ENCODE results near the gene MYH8. TPM values are rescaled to one million over a fixed set of nuclear protein-coding genes. Genes with fewer than 3 reads are reported as not detected.

MYH8 gene
- total and polyA plus RNA-seq, 4 donors: 0.03 TPM; not detected in 3

GRCh38 chr17:10429421-10430045, 7.8 kb upstream of the MYH8 start:
- TF ChIP-seq CTCF (IDR thresholded peaks at IDR 0.05; ENCODE audit: control extremely low read depth, extremely low read depth): no peak
- DNase-seq: no peak

GRCh38 chr17:10428781-10429180, 7.0 kb upstream of the MYH8 start:
- TF ChIP-seq CTCF (IDR thresholded peaks at IDR 0.05; ENCODE audit: control extremely low read depth, extremely low read depth): no peak
- ATAC-seq (ENCODE audit: insufficient read depth, low FRiP score) (no peak), DNase-seq (no peak)
- H3K4me1 ChIP-seq (ENCODE audit: control insufficient read depth in 5 of 5, insufficient read depth in 5 of 5, low read length in 5 of 5): no peaks in the 10 kb centered on the region
- no peak overlapping the region for H3K4me3 ChIP-seq
- H3K27ac ChIP-seq (ENCODE audit: low read depth in 1 of 2, low read length in 1 of 2): no peak overlapping the region
- no peak overlapping the region for H3K9ac ChIP-seq (ENCODE audit: insufficient read depth in 1 of 2, low read length in 2 of 2)
- H3K36me3 ChIP-seq (ENCODE audit: control insufficient read depth in 4 of 4, insufficient read depth in 4 of 4, low read length in 4 of 4): no peaks in the 10 kb centered on the region
- 82 to 93% methylated on average over 2 of the region's 2 CpGs for WGBS, 2 donors
- no peaks in the 10 kb centered on the region for H3K27me3 ChIP-seq (ENCODE audit: control insufficient read depth in 3 of 3, insufficient read depth in 3 of 3, low read length in 2 of 3)
- no peaks in the 10 kb centered on the region for H3K9me3 ChIP-seq (ENCODE audit: control insufficient read depth in 4 of 4, insufficient read depth in 3 of 4, low read length in 3 of 4)

More at GRCh38 chr17:10429421-10430045, 7.8 kb upstream of the MYH8 start:
- Histone ChIP-seq H3K27me3 (ENCODE audit: control insufficient read depth in 3 of 3, insufficient read depth in 3 of 3, low read length in 2 of 3) (no peaks in the 10 kb centered on the region), H3K4me3 (no peak overlapping the region), H3K36me3 (ENCODE audit: control insufficient read depth in 4 of 4, insufficient read depth in 4 of 4, low read length in 4 of 4) (no peaks in the 10 kb centered on the region), H3K27ac (ENCODE audit: low read depth in 1 of 2, low read length in 1 of 2) (no peak overlapping the region), H3K9me3 (ENCODE audit: control insufficient read depth in 4 of 4, insufficient read depth in 3 of 4, low read length in 3 of 4) (no peaks in the 10 kb centered on the region), H3K9ac (ENCODE audit: insufficient read depth in 1 of 2, low read length in 2 of 2) (no peak overlapping the region), H3K4me1 (ENCODE audit: control insufficient read depth in 5 of 5, insufficient read depth in 5 of 5, low read length in 5 of 5) (no peaks in the 10 kb centered on the region)
- no peak for ATAC-seq (ENCODE audit: insufficient read depth, low FRiP score)
- 80 to 81% methylated on average over 2 of the region's 2 CpGs for WGBS, 2 donors

GRCh38 chr17:10421211-10421610, 539 bp downstream of the MYH8 start:
- TF ChIP-seq CTCF (IDR thresholded peaks at IDR 0.05; ENCODE audit: control extremely low read depth, extremely low read depth): no peak
- no peak for DNase-seq
- Histone ChIP-seq H3K36me3 (ENCODE audit: control insufficient read depth in 4 of 4, insufficient read depth in 4 of 4, low read length in 4 of 4) (no peaks in the 10 kb centered on the region), H3K9me3 (ENCODE audit: control insufficient read depth in 4 of 4, insufficient read depth in 3 of 4, low read length in 3 of 4) (no peaks in the 10 kb centered on the region), H3K27ac (ENCODE audit: low read depth in 1 of 2, low read length in 1 of 2) (no peak overlapping the region), H3K9ac (ENCODE audit: insufficient read depth in 1 of 2, low read length in 2 of 2) (no peak overlapping the region), H3K27me3 (ENCODE audit: control insufficient read depth in 3 of 3, insufficient read depth in 3 of 3, low read length in 2 of 3) (no peaks in the 10 kb centered on the region), H3K4me3 (no peak overlapping the region), H3K4me1 (ENCODE audit: control insufficient read depth in 5 of 5, insufficient read depth in 5 of 5, low read length in 5 of 5) (peaks cover 0 to 8% (median 0%) of the 10 kb centered on the region in 5 donors)
- ATAC-seq (ENCODE audit: insufficient read depth, low FRiP score): no peak
- 72 to 79% methylated on average over 2 of the region's 2 CpGs for WGBS, 2 donors

- Histone ChIP-seq H3K27me3 (ENCODE audit: control insufficient read depth in 3 of 3, insufficient read depth in 3 of 3, low read length in 2 of 3) (no peaks in the 10 kb centered on the region), H3K27ac (ENCODE audit: low read depth in 1 of 2, low read length in 1 of 2) (no peak overlapping the region), H3K9ac (ENCODE audit: insufficient read depth in 1 of 2, low read length in 2 of 2) (no peak overlapping the region), H3K4me1 (ENCODE audit: control insufficient read depth in 5 of 5, insufficient read depth in 5 of 5, low read length in 5 of 5) (peaks cover 0 to 8% (median 0%) of the 10 kb centered on the region in 5 donors), H3K4me3 (no peak overlapping the region), H3K36me3 (ENCODE audit: control insufficient read depth in 4 of 4, insufficient read depth in 4 of 4, low read length in 4 of 4) (no peaks in the 10 kb centered on the region), H3K9me3 (ENCODE audit: control insufficient read depth in 4 of 4, insufficient read depth in 3 of 4, low read length in 3 of 4) (no peaks in the 10 kb centered on the region)
- no peak for ATAC-seq (ENCODE audit: insufficient read depth, low FRiP score)
- no peak for DNase-seq
- WGBS, 2 donors: 82 to 95% methylated on average over 2 of the region's 2 CpGs
- TF ChIP-seq CTCF (IDR thresholded peaks at IDR 0.05; ENCODE audit: control extremely low read depth, extremely low read depth): no peak
Observed at GRCh38 chr17:10420811-10421210, 939 bp downstream of the MYH8 start.

Measured in lung (tissue), 12 donors.